HepG2 (cell line): Measurements from ENCODE around the gene CAPZA2.
"Not testable (repeated sequence)": the region's sequence is repeated elsewhere in the genome, so short reads cannot be mapped to it uniquely, and the experiment has no call there.

ENCODE experiments used
- CENPT ChIP-seq: sonication (generic); formaldehyde crosslinking; IDR thresholded peaks from 2 replicates; pipeline ENCODE4 v1.8.0; 2022; ENCODE audit warnings: low read depth, mild to moderate bottlenecking, moderate library complexity, missing genetic modification reagents
- PHF8 ChIP-seq: sonication (generic); formaldehyde crosslinking; IDR thresholded peaks from 2 replicates; pipeline ENCODE4 v1.5.0; 2020; ENCODE audit warnings: missing genetic modification reagents
- TBP ChIP-seq: sonication (generic); formaldehyde crosslinking; IDR thresholded peaks from 2 replicates; pipeline ENCODE4 v1.5.0; 2020; ENCODE audit warnings: missing genetic modification reagents
- TIGD3 ChIP-seq: sonication (generic); formaldehyde crosslinking; IDR thresholded peaks from 2 replicates; pipeline ENCODE4 v1.5.1; 2020; ENCODE audit warnings: mild to moderate bottlenecking, missing genetic modification reagents, borderline replicate concordance
- YY1 ChIP-seq: IDR thresholded peaks from 2 replicates; pipeline ENCODE4 v1.6.1; 2011; ENCODE audit warnings: low read length, low read depth, moderate library complexity, mild to moderate bottlenecking; ENCODE audit not compliant: insufficient read depth, insufficient replicate concordance
- ZNF280D ChIP-seq: sonication (generic); formaldehyde crosslinking; IDR thresholded peaks from 2 replicates; pipeline ENCODE4 v1.5.1; 2020; ENCODE audit warnings: mild to moderate bottlenecking, missing genetic modification reagents
- ZNF281 ChIP-seq: sonication (generic); formaldehyde crosslinking; IDR thresholded peaks from 2 replicates; pipeline ENCODE4 v1.4.0; 2020; ENCODE audit warnings: missing genetic modification reagents, borderline replicate concordance
- ZNF792 ChIP-seq: IDR thresholded peaks from 2 replicates; pipeline ENCODE4 v1.6.1; 2016
- TF ChIP-seq, protein P1 (sequence below): sonication (generic); formaldehyde crosslinking; IDR thresholded peaks from 2 replicates; pipeline ENCODE4 v1.5.0; 2020; ENCODE audit warnings: mild to moderate bottlenecking, missing genetic modification reagents, moderate library complexity
- TF ChIP-seq, protein P2 (sequence below): sonication (generic); formaldehyde crosslinking; IDR thresholded peaks from 2 replicates; pipeline ENCODE4 v1.4.0; 2020; ENCODE audit warnings: missing genetic modification reagents, borderline replicate concordance

DNA sequence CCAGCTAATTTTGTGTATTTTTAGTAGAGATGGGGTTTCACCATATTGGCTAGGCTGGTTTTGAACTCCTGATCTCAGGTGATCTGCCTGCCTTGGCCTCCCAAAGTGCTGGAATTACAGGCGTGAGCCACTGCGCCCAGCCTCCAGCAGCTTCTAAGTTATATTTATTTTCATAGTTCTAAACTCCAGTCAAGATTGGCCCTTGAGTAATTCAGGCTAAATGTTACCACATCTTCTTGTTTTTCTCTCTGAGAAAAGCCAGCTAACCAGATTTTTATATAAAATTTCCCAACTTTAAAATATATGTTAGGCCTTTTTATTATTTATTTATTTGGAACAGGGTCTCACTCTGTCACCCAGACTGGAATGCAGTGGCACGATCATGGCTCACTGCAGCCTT is 49.0 kb upstream of the CAPZA2 start:
- not testable (repeated sequence) for TF ChIP-seq YY1; CENPT; ZNF280D; TIGD3; ZNF792 (CRISPR knock-in tag); PHF8 (CRISPR knock-in tag); TBP (CRISPR knock-in tag); ZNF281 (CRISPR knock-in tag)
- TF ChIP-seq, protein P1, sequence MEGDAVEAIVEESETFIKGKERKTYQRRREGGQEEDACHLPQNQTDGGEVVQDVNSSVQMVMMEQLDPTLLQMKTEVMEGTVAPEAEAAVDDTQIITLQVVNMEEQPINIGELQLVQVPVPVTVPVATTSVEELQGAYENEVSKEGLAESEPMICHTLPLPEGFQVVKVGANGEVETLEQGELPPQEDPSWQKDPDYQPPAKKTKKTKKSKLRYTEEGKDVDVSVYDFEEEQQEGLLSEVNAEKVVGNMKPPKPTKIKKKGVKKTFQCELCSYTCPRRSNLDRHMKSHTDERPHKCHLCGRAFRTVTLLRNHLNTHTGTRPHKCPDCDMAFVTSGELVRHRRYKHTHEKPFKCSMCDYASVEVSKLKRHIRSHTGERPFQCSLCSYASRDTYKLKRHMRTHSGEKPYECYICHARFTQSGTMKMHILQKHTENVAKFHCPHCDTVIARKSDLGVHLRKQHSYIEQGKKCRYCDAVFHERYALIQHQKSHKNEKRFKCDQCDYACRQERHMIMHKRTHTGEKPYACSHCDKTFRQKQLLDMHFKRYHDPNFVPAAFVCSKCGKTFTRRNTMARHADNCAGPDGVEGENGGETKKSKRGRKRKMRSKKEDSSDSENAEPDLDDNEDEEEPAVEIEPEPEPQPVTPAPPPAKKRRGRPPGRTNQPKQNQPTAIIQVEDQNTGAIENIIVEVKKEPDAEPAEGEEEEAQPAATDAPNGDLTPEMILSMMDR (CRISPR knock-in tag): not testable (repeated sequence)
- TF ChIP-seq, protein P2, sequence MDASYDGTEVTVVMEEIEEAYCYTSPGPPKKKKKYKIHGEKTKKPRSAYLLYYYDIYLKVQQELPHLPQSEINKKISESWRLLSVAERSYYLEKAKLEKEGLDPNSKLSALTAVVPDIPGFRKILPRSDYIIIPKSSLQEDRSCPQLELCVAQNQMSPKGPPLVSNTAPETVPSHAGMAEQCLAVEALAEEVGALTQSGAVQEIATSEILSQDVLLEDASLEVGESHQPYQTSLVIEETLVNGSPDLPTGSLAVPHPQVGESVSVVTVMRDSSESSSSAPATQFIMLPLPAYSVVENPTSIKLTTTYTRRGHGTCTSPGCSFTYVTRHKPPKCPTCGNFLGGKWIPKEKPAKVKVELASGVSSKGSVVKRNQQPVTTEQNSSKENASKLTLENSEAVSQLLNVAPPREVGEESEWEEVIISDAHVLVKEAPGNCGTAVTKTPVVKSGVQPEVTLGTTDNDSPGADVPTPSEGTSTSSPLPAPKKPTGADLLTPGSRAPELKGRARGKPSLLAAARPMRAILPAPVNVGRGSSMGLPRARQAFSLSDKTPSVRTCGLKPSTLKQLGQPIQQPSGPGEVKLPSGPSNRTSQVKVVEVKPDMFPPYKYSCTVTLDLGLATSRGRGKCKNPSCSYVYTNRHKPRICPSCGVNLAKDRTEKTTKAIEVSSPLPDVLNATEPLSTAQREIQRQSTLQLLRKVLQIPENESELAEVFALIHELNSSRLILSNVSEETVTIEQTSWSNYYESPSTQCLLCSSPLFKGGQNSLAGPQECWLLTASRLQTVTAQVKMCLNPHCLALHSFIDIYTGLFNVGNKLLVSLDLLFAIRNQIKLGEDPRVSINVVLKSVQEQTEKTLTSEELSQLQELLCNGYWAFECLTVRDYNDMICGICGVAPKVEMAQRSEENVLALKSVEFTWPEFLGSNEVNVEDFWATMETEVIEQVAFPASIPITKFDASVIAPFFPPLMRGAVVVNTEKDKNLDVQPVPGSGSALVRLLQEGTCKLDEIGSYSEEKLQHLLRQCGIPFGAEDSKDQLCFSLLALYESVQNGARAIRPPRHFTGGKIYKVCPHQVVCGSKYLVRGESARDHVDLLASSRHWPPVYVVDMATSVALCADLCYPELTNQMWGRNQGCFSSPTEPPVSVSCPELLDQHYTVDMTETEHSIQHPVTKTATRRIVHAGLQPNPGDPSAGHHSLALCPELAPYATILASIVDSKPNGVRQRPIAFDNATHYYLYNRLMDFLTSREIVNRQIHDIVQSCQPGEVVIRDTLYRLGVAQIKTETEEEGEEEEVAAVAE (CRISPR knock-in tag): not testable (repeated sequence)
